HG03103 (cell line): ENCODE results near the gene TAF1B.

ENCODE experiments used
- ATAC-seq: cut with Tn5 transposase; IDR thresholded peaks from one replicate; pipeline ENCODE4 v1.9.1; 2021; ENCODE audit warnings: low read depth; ENCODE audit not compliant: unreplicated experiment

The TAF1B gene

DNA sequence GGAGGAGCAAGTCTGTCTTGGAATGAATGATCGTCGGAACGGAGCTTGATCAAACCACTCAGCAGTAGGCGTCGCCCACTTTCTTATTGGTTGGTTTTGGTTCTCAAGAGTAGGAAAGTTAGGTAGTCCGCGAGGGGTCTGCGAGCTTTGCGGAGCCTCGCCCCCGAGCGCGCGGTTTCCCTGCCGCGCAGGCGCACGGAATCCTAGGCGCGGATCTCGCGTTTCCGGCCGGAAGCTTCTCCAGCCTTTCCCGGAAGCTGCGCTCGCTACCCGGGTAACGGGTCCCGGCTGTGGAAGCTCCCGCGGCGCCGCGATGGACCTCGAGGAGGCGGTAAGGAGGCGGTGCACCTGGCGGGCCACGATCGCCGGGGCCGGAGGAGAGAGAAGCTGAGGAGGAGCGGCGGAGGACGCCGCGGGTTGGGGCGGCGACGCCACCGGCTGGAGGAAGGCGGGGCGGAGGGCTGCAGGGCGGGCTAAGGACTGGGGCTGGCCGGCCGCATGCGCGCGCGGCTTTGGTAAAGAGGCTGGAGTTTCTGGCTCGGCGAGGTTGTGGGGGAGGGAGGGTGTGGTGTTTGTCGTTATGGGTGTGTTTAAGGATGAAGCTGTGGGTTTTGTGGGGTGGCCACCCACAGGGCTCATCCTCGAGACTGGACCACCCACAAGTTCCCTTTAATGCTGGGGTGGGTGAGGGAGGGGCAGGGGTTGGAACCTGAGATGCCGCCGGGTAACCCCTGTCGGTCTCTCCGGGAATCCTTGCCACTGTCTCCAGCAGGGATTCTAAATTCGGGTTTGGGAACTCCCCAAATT lies at the start of gene TAF1B:
Gene TAF1B, plus strand, starts transcription at position 246 of the 807 bp plus-strand sequence. Its CDS starts 68 bp downstream, at position 314.
- ATAC-seq = peak; percentile 66

DNA sequence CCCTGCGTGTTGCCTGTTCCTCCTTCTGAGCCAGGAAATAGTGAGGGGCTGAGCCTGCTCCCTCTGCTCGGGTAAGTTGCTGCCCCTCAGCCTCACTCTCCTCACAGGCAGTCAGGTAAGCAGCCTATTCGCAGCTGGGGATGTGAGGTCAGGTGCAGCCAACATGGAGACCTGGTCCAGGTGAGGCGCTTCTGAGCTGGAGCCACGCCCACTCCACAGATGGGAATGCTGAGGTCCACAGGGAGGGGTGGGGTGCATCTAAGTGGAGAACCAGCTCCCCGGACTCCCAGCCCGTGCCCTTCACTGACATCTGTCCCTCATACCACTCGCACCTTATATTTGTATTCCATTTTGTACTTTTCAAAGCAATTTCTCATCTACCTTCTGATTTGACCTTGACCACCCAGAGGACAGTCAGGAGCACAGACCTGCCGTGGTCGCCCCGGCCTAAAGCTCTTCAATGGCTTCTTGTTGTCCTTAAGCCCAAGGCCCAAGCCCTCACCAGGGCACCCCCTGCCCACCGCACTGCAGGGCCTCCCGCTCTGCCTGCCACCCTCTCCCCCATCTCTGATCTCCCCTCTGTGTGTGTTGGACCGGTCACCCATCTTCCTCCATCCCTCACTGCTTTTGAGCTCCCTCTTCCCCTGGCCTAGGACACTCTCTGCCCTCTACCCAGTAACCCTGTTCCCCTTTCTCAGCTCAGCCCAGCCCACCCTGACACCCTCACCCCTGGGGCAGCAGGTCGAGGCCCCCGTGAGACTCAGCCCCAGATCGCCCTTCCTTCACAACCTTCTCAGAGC lies 49.2 kb upstream of the TAF1B start:
- ATAC-seq = no peak

DNA sequence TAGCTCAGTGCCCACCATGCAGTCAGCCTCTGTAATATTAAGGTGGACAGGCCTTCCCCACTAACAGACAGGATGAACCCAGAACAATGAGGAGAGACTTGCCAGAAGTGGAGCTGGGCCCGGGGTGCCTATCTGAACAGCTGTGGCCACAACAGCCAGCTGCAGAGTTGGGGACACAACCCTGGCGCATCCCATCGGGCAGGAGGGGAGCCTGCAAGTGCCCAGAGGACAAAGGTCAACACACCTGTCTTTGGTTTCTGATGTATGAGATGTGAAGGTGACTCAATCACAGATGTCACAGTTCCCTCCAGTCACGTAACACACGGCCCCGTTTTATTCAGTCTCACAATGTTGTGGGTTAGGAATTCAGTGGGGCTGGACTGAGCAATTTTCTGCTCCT lies 48.2 kb upstream of the TAF1B start:
- no peak for ATAC-seq

DNA sequence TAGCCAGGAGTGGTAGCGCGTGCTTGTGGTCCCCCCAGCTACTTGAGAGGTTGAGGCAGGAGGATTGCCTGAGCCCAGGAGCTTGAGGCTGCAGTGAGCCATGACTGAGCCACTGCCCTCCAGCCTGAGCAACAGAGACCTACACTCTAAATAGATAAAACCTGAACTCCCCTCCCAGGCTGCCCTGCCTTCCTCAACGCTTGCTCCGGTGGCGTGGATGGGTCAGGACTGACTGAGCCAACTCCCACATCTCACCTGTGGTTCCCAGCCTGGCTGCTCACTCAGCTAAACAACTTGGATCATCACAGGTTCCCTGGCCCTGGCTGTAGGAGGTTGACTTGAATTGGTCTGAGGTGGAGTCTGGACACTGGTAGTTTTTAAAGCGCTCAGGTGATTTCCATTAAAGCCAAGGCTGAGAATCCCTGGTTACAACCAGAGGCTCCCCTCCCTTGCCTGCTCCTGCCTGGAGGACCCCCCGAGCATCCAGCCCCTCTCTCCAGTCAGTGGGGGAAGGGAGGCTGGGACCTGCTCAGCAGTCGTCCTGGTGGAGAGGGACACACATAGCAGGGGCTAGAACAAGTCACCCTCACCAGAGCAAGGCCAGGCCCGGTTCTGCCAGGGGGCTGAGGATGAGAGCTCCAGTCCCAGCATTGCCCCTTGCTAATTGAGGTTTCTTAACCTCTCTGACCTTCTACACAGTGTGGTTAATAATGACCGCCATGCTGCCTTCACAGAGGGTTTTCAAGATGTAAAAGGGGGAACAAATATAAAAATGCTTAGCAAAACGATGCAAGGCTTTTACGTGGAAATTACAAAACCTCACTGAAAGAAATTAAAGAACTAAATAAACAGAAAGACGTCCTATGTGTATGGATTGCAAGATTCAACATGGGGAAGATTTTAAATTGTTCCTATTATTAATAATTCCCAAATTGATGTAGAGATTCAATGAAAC lies 46.9 kb upstream of the TAF1B start:
- no peak for ATAC-seq

DNA sequence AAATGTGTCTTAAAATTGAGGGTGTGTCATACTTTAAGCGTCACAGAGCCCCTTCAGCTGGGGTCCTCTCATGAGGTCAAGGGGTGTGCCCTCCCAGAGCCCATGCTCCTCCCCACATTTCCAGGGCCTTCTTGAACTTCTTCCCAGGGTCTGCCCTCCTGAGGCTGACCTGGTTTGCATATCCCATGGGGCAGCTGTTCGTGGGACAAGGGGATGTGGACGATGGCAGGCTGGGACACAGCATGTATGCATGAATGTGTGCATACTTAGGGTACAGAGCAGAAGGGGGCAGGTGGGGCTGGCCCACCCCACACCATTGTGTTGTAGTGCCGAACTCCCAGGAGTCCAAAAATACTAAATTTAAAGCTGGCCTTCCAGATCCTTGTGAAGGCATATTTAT lies 46.2 kb upstream of the TAF1B start:
- no peak for ATAC-seq

DNA sequence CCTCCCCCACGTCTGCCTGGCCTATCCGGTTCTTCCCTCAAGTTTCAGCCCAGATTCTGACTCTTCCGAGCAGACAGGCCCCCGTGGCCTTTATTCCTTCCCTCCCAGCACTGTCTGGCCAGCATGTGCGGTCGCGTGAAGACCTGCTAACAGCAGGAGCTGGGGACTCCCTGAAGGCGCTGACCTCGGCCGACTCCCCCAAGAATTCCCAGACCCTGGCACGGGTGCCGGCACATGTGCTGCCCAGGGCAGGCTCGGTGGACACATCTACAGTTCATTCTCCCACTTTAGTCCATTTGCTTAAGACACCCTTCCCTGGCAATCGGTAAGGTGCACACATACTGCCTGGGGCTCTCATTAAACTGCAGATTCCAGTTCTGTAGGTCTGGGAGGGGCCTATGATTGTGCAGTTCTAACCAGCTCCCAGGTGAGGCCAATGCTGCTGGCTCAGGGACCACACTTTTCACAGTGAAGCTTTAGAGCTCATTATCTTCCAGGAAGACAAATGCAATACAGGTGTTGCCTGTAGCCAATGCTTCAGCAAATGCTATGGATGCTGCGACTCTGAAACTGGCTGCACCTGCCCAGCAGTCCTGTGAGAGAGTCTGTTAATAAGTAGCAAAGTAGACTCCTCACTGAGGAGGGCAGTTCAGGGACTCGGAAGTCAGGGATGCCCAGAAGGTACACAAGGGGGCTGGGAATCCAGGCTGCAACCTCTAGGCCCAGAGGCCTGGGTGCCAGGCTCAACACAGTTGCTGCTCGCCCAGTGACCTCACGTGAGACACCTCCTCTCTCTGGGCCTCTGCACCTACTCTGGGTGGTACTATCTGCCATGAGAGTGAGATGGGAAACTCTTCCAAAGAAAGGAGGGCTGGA lies 45.4 kb upstream of the TAF1B start:
- ATAC-seq = no peak

DNA sequence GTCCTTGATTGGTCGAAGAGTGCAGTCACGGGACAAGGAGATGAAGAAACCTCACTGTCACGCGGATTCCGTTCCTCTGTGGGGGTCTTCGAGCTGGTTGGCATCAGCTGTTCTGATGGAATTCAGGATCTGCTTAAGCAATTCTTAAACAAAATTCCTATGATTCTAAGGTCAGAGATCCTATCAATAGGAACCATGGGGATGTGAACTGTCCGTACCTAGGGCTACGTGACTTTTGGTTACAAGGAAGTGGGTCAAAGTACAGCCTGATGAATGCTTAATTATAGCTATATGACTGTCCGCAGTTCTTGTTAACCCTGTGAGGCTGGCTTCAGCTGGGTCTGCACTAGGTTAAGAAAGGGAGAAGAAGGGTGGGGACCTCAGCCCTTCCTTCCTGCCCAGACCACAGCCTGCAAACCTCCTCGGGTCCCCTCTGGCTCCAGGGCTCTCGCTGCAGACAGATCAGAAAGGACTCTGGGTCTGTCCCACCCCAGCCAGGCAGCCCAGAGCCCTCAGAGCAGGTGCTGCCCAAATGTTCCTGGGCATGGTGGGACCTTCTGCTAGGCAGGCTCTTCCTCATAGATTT lies 44.2 kb upstream of the TAF1B start:
- ATAC-seq = no peak

DNA sequence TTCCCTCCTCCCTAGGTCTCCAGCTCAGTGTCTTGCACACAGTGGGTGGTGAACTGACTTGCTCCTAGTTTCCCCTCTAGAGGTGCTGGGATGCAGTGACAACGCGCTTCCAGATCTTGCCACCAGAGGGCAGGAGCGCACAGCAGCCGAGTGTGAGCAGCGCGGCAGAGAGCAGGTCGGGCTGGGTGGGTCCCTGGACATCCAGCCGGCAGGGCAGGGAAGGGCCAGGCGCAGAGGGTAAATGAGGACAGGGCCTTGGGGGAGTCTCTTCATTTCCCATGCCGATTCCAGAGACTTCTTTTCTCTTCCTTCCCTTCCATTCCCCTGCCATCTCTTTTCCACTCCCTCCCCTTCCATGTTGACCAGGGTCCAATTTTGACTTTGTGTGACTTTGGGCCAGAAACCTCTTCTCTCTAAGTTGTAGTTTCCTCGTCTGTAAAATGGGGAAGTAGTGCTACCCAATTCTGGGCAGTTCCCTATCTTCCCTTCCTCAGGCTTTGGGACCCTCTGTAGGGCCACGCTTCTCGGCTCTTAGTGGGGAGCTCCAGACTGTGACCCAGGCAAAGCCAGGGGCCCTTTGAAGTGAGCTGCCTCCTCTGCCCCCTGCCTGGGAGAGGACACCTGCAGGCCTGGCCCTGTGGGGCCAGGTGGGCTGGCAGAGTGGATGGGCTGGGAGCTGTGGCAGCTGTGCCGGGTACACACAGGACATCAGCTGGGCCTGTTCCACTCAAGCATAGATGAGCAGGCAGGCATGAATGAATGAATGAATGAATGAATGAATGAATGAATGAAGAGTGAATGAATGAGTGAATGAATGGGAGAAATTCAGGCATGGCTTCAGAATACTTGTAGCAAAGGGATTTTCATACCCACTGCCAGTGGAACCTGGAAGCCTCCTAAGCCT lies 43.3 kb upstream of the TAF1B start:
- peak; percentile 86 for ATAC-seq

DNA sequence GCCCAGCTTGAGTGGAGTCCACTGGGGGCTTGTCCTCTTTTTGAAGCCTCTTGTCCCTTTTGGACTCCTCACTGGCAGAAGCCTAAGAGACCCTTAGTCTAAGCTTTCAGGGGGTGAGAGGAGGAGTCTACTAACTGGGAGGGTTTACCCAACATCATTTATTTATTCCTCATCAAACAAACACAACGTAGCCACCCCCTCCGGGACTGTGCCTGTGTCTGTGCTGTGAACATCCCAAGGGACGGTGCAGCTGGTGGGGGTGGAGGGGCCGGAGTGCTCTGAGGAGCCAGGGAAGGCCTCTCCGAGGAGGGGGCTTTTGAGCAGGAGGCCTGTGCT lies 42.7 kb upstream of the TAF1B start:
- no peak for ATAC-seq

DNA sequence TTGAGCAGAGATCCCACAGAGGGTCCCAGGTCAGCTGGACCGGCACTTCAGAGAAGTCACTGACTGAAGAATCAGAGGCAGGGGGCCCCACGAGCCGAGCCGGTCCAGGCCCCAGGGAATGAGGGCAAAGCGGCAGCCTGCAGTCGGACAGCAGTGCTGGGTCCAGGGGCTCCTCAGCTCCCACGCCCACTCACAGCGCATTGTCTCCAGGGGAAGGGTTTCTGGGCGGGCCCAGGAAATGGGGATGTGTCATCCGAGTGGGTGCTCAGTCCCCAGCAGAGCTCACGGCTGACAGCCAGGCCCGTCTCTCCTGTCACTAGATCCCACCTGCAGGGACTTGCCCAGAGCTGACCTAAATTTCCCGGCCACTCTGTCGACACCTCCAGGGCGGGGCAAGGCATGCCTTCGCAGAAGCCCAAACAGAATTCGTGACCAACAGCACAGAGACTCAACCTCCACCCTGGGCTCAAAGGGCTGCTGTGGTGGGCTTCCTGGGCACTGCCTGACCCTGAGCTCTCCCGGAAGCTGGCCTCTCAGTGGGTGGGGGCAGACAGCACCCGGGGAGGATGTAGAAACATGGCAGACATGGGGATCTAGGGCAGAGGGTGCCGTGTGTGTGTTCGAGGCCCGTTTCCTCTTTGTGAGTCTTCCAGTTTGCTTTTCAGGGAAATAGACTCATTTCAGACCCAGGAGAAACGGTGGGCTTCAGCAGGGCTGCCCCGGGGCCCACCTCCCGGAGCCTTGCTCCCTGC lies 42.1 kb upstream of the TAF1B start:
- no peak for ATAC-seq

DNA sequence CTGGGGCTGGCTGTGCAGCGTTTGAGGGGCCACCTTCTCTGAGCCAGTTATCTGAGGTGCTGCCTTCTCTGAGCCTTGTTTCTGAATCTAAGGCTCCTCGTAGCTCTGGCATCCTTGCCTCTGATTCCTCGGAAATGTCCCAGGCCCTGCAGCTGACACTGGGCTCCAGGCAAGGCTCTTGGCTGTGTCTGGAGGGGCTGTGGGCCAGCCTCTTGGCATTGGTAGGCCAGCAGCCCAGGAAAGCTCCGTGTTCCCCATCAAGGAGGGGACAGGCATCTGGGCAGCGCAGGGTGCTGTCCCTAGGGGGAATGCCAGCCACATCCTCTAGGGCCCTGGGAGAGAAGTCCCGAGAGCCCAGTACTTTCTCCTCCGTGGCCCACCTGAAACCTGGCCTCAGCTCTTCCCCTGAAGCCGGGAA lies 40.7 kb upstream of the TAF1B start:
- ATAC-seq = no peak

DNA sequence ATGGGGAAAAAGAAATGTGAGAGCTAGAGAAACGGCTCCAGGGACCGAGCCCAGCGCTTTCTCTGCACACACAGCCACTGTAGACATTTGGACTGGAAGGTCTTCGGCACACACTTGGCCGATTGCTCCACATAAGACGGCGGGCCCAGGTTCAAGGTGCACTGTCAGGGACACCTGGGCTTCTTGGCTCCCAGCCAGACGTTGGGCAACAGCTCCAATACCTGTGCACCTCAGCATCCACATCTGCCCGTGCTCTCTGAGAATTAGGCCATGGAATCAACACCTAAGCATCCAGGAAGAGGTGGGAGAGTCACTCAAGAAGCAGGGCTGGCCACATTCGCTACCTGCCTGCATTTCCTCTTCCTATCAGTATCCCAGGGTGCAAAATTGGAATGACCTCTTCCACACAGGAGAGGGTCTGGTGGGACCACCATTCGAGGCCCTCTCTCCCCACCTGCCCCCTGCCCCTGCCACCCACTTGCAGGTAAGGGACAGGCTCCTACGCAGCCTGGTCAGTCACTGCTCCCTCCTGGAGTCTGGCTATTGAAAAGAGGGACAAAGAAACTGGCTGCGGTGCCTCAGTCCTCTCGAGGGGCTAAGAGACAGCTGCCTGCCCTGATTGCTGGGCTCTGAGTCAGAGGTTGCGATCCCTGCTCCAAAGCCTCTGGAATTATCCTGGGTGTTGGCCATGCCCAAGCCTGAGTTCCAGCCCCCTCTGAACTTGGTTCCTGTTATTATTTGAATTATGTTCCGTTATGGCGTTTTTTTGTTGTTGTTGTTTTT lies 40.1 kb upstream of the TAF1B start:
- no peak for ATAC-seq

DNA sequence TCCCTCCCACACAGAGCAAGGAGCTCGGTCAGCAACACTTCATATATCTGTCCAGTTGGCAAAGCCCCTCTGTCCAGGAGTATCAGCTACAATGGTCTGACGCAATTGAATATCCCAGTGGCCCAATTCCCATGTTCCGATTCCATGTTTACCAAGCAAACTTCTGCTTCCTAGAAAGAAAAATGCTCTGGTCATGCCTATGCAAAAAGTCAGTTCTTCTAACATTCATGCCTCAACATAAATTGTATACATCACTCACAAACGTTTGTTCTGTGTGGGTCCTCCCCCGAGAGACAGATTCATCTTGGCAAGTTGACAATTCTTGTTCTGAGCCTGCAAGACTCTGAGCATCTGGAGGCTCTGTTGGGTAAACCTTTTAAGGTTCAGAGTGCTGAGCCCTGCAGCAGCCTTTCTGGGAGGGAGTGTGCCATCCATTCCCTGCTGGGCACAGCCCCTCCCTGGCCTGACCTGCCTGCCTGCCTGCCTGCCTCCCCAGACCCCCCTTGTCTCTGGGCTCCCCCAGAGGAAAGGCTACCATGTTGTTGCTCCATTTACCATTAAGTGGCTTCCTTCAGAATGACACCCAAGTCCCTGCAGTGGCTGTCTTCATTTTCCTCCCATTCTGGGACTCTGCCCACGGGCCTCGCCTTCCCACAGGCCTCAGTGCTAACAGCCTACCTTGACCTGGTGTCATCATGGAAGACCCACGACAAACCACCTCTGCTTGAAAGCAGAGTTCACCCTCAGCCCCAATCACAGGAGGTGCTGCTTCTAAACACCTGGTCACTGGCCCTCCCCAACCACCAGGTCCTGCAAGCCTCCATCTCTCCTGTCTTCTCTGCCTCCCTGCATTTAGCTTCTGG lies 37.6 kb upstream of the TAF1B start:
- ATAC-seq = no peak

DNA sequence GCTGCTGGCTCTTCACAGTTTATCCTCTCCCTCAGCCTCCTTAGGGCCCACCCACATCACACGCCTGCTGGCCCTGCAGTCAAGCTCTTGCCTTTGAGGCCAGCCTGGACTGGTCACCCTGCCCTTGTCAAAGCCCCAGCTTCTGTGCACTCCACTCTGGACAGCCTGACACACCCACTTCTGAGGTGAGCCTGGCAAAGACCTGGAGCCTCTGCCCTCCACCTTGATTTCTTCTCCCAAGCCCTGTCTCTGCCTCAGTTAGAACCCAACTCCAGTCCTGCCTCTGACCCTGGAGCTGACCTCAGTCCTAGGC lies 37.0 kb upstream of the TAF1B start:
- ATAC-seq = no peak

DNA sequence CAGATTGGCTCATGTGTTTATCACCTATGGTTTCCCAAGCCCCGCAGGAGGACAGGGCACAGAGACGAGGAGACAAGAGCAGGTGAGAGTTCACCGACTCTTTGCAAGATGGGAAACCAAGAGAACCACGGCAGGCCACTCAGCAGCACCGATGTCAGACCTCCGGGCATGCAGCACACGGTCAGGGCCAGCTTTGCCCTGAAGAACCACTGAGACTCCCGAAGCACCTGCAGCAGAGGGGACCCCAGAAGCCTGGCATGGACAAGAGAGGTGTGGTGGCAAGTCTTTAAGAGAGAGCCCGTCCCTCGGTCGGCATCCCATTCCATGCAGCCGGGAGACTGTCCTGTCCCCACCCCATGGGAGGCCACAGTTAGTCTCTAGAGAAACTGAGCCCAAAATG lies 36.6 kb upstream of the TAF1B start:
- ATAC-seq = no peak

DNA sequence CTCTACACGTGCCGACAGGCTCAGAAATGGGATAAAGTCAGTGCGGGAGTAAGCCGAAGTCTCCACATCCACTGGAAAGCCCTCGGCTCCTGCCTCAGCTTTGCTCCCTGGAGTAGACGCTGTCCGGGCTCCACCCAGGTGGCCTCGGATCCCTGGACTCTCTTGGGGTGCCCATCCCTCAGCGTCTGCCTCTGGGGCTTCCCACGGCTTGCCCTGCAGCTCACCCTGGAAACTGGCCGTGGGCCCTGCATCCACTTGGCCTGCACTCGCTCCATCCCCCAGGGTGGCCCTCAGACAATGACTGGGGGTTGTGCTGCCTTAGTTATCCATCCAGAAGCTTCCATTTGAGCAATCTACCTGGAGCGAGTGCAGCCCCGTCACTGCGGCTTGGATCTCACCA lies 36.2 kb upstream of the TAF1B start:
- no peak for ATAC-seq
